ENCODE data around the gene SREK1.
A peak's percentile ranks its signal among the peaks of the same experiment; 100 is the strongest.
"Not testable (repeated sequence)": the region's sequence is repeated elsewhere in the genome, so short reads cannot be mapped to it uniquely, and the experiment has no call there.

Gene SREK1

DNA sequence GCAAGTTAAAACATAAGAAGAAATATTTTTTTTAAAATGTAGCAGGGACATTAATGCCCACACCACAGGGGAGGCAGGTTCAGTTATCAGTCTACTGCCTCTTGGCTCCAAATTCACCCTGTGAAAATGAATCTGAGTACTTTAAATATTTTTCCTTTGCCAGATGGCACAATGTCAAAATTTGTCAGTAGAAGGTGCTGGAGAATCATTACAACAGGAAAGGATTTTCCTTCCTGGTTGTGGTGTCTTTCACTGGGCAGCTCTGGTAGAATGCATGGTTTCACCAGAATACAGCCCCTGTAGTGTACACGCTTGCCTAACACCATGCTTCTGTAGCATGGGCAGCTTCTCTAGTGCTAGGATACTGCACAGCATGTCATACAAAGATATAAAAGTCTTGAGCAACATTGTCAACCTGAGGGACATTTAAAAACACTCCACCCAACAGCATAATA, 9.7 kb upstream of the SREK1 start:
- H3K4me3 ChIP-seq (ENCODE audit: low read depth, low read length) = no peak overlapping the region
- TF ChIP-seq, protein P1, sequence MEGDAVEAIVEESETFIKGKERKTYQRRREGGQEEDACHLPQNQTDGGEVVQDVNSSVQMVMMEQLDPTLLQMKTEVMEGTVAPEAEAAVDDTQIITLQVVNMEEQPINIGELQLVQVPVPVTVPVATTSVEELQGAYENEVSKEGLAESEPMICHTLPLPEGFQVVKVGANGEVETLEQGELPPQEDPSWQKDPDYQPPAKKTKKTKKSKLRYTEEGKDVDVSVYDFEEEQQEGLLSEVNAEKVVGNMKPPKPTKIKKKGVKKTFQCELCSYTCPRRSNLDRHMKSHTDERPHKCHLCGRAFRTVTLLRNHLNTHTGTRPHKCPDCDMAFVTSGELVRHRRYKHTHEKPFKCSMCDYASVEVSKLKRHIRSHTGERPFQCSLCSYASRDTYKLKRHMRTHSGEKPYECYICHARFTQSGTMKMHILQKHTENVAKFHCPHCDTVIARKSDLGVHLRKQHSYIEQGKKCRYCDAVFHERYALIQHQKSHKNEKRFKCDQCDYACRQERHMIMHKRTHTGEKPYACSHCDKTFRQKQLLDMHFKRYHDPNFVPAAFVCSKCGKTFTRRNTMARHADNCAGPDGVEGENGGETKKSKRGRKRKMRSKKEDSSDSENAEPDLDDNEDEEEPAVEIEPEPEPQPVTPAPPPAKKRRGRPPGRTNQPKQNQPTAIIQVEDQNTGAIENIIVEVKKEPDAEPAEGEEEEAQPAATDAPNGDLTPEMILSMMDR (IDR thresholded peaks at IDR 0.05; ENCODE audit: borderline replicate concordance, insufficient read depth, low read depth, low read length) = no peak

DNA sequence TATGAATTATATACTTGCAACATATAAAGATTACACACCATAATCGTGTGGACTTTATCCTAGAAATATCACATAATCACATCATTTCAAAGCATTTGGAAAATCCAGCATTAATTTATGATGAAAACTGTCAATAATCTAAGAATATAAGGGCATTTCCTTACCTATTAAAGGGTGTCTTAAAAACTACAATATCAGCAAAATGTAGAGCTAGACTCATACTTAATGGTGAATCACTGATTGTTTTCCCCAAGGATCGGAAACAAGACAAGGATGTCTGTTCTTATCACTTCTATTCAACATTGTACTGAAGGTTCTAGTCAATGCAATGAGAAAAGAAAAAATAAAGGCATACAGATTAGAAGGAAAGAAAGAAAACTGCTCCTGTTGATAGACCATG, 8.0 kb upstream of the SREK1 start:
- TF ChIP-seq, protein P1 (IDR thresholded peaks at IDR 0.05; ENCODE audit: borderline replicate concordance, insufficient read depth, low read depth, low read length) = no peak
- H3K4me3 ChIP-seq (ENCODE audit: low read depth, low read length) = no peak overlapping the region

- not testable (repeated sequence) for H3K4me3 ChIP-seq (ENCODE audit: low read depth, low read length)
Observed at GRCh38 chr5:66136944-66137343, 7.2 kb upstream of the SREK1 start.

GRCh38 chr5:66138637-66139317, 5.3 kb upstream of the SREK1 start:
- TF ChIP-seq, protein P1 (IDR thresholded peaks at IDR 0.05; ENCODE audit: borderline replicate concordance, insufficient read depth, low read depth, low read length) = no peak
- H3K4me3 ChIP-seq (ENCODE audit: low read depth, low read length) = no peak overlapping the region

GRCh38 chr5:66139318-66139712, 4.8 kb upstream of the SREK1 start:
- no peak overlapping the region for H3K4me3 ChIP-seq (ENCODE audit: low read depth, low read length)
- TF ChIP-seq, protein P1 (IDR thresholded peaks at IDR 0.05; ENCODE audit: borderline replicate concordance, insufficient read depth, low read depth, low read length) = no peak

- no peak overlapping the region for H3K4me3 ChIP-seq (ENCODE audit: low read depth, low read length)
- TF ChIP-seq, protein P1 (IDR thresholded peaks at IDR 0.05; ENCODE audit: borderline replicate concordance, insufficient read depth, low read depth, low read length) = no peak
Observed at GRCh38 chr5:66142417-66142816, 1.7 kb upstream of the SREK1 start.

DNA sequence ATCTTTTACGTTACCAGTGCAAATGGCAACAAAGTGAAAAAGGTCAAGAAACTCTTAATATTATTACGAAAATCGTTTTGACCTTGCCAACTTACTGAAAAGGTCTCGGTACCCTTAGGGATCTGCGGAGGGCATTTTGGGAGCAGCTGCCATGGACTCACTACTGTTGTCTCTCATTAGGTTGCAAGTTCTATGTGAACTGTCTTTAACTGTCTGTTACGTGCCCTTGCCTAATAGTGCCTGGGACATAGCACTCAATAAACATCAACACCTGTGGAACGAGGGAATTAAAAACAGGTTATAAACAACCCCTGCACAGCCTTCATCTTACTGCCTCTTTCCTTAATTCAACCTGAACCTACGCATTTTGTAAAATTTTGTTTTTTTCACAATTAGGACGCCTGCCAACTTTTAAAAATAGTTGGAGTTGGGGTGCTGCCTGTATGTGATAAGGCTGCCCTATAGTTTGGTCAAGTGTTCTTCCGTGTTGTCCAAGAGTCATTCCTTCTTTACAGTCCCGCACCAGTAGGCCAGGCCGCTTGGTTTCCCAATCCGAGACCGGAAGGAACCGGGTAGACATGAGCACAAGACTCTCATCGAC, 527 bp upstream of the SREK1 start:
- TF ChIP-seq, protein P1 (IDR thresholded peaks at IDR 0.05; ENCODE audit: borderline replicate concordance, insufficient read depth, low read depth, low read length) = no peak
- peak overlapping the region; percentile 84 for H3K4me3 ChIP-seq (ENCODE audit: low read depth, low read length)

All from GM12875 (cell line).